Measurements from ENCODE around the gene DCUN1D4.
A peak's percentile ranks its signal among the peaks of the same experiment; 100 is the strongest.
"Not testable (repeated sequence)": the region's sequence is repeated elsewhere in the genome, so short reads cannot be mapped to it uniquely, and the experiment has no call there.

Gene DCUN1D4

GRCh38 chr4:51893402-51893801, 50.4 kb downstream of the DCUN1D4 start:
- not testable (repeated sequence) for H3K9me3 ChIP-seq (ENCODE audit: control insufficient read depth, insufficient read depth, low read length); H3K27me3 ChIP-seq (ENCODE audit: control insufficient read depth, insufficient read depth, low read length); H3K4me3 ChIP-seq (ENCODE audit: low read length); H3K36me3 ChIP-seq (ENCODE audit: control insufficient read depth, insufficient read depth, low read length); DNase-seq (ENCODE audit: low read depth, low spot score); H3K27ac ChIP-seq (ENCODE audit: low read length); H3K4me1 ChIP-seq (ENCODE audit: control insufficient read depth, insufficient read depth, low read length)
- no CpG with 5 or more reads among the region's 16 CpGs for WGBS (ENCODE audit: insufficient coverage, insufficient read length)

DNA sequence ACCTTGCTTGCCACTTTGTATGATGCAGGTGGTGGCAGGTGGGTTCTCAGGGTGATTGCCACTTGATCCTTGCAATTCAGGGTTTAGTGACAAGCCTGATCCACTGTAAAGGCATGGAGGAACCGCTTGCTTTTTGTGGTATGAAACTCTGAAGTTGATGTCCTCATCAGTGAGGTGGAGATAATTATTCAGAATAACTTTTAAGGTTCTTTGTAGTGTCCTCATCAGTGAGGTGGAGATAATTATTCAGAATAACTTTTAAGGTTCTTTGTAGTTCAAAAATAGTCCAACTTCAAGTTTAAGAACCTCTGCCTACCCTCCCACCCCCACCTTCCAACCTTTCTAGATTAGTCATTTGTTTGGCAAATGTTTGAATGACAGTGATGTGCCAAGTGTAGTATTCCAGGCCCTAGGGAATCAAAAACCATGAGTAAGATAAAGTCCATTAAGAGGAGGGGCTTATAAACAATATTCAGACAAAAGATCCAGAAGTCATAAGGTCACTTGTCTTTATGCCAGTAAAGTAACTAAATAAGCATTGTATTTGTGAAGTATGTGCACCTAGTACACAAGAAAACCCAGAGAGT, 51.2 kb downstream of the DCUN1D4 start:
- no peak overlapping the region for H3K27ac ChIP-seq (ENCODE audit: low read length)
- no CpG with 5 or more reads among the region's 1 CpG for WGBS (ENCODE audit: insufficient coverage, insufficient read length)
- H3K27me3 ChIP-seq (ENCODE audit: control insufficient read depth, insufficient read depth, low read length) = no peaks in the 10 kb centered on the region
- H3K4me1 ChIP-seq (ENCODE audit: control insufficient read depth, insufficient read depth, low read length) = no peaks in the 10 kb centered on the region
- no peak overlapping the region for H3K4me3 ChIP-seq (ENCODE audit: low read length)
- H3K36me3 ChIP-seq (ENCODE audit: control insufficient read depth, insufficient read depth, low read length) = no peaks in the 10 kb centered on the region; the same call in 1 of the 2 replicates
- H3K9me3 ChIP-seq (ENCODE audit: control insufficient read depth, insufficient read depth, low read length) = no peaks in the 10 kb centered on the region
- no peak for DNase-seq (ENCODE audit: low read depth, low spot score)

- Histone ChIP-seq H3K9me3 (ENCODE audit: control insufficient read depth, insufficient read depth, low read length) (no peaks in the 10 kb centered on the region), H3K27ac (ENCODE audit: low read length) (no peak overlapping the region), H3K36me3 (ENCODE audit: control insufficient read depth, insufficient read depth, low read length) (no peaks in the 10 kb centered on the region; the same call in 1 of the 2 replicates), H3K27me3 (ENCODE audit: control insufficient read depth, insufficient read depth, low read length) (no peaks in the 10 kb centered on the region), H3K4me1 (ENCODE audit: control insufficient read depth, insufficient read depth, low read length) (no peaks in the 10 kb centered on the region), H3K4me3 (ENCODE audit: low read length) (no peak overlapping the region)
- DNase-seq (ENCODE audit: low read depth, low spot score) = no peak
- WGBS (ENCODE audit: insufficient coverage, insufficient read length) = no CpG with 5 or more reads among the region's 3 CpGs
Observed at GRCh38 chr4:51895158-51895557, 52.2 kb downstream of the DCUN1D4 start.

GRCh38 chr4:51895816-51896408, 53.0 kb downstream of the DCUN1D4 start:
- Histone ChIP-seq H3K27me3 (ENCODE audit: control insufficient read depth, insufficient read depth, low read length) (no peaks in the 10 kb centered on the region), H3K4me3 (ENCODE audit: low read length) (no peak overlapping the region), H3K9me3 (ENCODE audit: control insufficient read depth, insufficient read depth, low read length) (no peaks in the 10 kb centered on the region), H3K4me1 (ENCODE audit: control insufficient read depth, insufficient read depth, low read length) (no peaks in the 10 kb centered on the region), H3K27ac (ENCODE audit: low read length) (no peak overlapping the region), H3K36me3 (ENCODE audit: control insufficient read depth, insufficient read depth, low read length) (no peaks in the 10 kb centered on the region; the same call in 1 of the 2 replicates)
- peak; percentile 50 for DNase-seq (ENCODE audit: low read depth, low spot score)
- no CpG with 5 or more reads among the region's 2 CpGs for WGBS (ENCODE audit: insufficient coverage, insufficient read length)

DNA sequence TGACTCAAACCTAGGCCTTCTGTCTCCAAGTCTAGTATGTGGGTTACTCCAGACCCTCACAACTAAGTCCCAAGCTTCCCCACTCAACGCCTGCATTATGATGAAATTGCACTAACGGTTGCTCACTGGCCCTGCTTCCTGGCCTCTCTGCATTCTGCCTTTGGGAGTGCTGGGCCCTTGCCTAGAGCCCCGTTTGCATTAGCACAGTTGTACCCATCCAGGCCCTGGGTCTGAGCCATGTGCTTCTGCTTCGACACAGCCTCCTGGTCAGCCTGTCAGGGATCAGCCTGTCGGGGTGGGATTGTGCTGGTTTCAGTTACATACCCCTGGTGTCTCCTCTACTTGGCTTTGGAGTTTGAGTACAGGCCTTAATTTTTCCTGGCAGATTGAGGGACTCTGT, 58.4 kb downstream of the DCUN1D4 start:
- H3K4me1 ChIP-seq (ENCODE audit: control insufficient read depth, insufficient read depth, low read length) = no peaks in the 10 kb centered on the region; the same call in 1 of the 2 replicates
- H3K27ac ChIP-seq (ENCODE audit: low read length) = no peak overlapping the region
- DNase-seq (ENCODE audit: low read depth, low spot score) = no peak
- H3K27me3 ChIP-seq (ENCODE audit: control insufficient read depth, insufficient read depth, low read length) = no peaks in the 10 kb centered on the region
- no peak overlapping the region for H3K4me3 ChIP-seq (ENCODE audit: low read length)
- WGBS (ENCODE audit: insufficient coverage, insufficient read length) = no CpG with 5 or more reads among the region's 5 CpGs
- H3K9me3 ChIP-seq (ENCODE audit: control insufficient read depth, insufficient read depth, low read length) = no peaks in the 10 kb centered on the region
- peaks cover 5% of the 10 kb centered on the region; the same call in 1 of the 2 replicates for H3K36me3 ChIP-seq (ENCODE audit: control insufficient read depth, insufficient read depth, low read length)

GRCh38 chr4:51906167-51906958, 63.4 kb downstream of the DCUN1D4 start:
- Histone ChIP-seq H3K27ac (ENCODE audit: low read length) (no peak overlapping the region), H3K36me3 (ENCODE audit: control insufficient read depth, insufficient read depth, low read length) (peaks cover 10% of the 10 kb centered on the region; the same call in 1 of the 2 replicates), H3K9me3 (ENCODE audit: control insufficient read depth, insufficient read depth, low read length) (no peaks in the 10 kb centered on the region), H3K4me1 (ENCODE audit: control insufficient read depth, insufficient read depth, low read length) (no peaks in the 10 kb centered on the region; the same call in 1 of the 2 replicates), H3K4me3 (ENCODE audit: low read length) (no peak overlapping the region), H3K27me3 (ENCODE audit: control insufficient read depth, insufficient read depth, low read length) (no peaks in the 10 kb centered on the region)
- WGBS (ENCODE audit: insufficient coverage, insufficient read length) = 100% methylated on average over 2 of the region's 7 CpGs
- DNase-seq (ENCODE audit: low read depth, low spot score) = no peak

GRCh38 chr4:51907006-51907669, 64.2 kb downstream of the DCUN1D4 start:
- no CpG with 5 or more reads among the region's 3 CpGs for WGBS (ENCODE audit: insufficient coverage, insufficient read length)
- H3K4me3 ChIP-seq (ENCODE audit: low read length) = no peak overlapping the region
- peaks cover 10% of the 10 kb centered on the region; the same call in 1 of the 2 replicates for H3K36me3 ChIP-seq (ENCODE audit: control insufficient read depth, insufficient read depth, low read length)
- no peaks in the 10 kb centered on the region for H3K4me1 ChIP-seq (ENCODE audit: control insufficient read depth, insufficient read depth, low read length)
- H3K27ac ChIP-seq (ENCODE audit: low read length) = no peak overlapping the region
- no peaks in the 10 kb centered on the region for H3K9me3 ChIP-seq (ENCODE audit: control insufficient read depth, insufficient read depth, low read length)
- DNase-seq (ENCODE audit: low read depth, low spot score) = no peak
- H3K27me3 ChIP-seq (ENCODE audit: control insufficient read depth, insufficient read depth, low read length) = no peaks in the 10 kb centered on the region

GRCh38 chr4:51909236-51909703, 66.3 kb downstream of the DCUN1D4 start:
- WGBS (ENCODE audit: insufficient coverage, insufficient read length) = no CpG with 5 or more reads among the region's 7 CpGs
- Histone ChIP-seq H3K27ac (ENCODE audit: low read length) (no peak overlapping the region), H3K4me3 (ENCODE audit: low read length) (no peak overlapping the region), H3K36me3 (ENCODE audit: control insufficient read depth, insufficient read depth, low read length) (peaks cover 13% of the 10 kb centered on the region; the same call in 1 of the 2 replicates), H3K9me3 (ENCODE audit: control insufficient read depth, insufficient read depth, low read length) (no peaks in the 10 kb centered on the region), H3K27me3 (ENCODE audit: control insufficient read depth, insufficient read depth, low read length) (no peaks in the 10 kb centered on the region), H3K4me1 (ENCODE audit: control insufficient read depth, insufficient read depth, low read length) (no peaks in the 10 kb centered on the region)
- no peak for DNase-seq (ENCODE audit: low read depth, low spot score)

- no CpG with 5 or more reads among the region's 6 CpGs for WGBS (ENCODE audit: insufficient coverage, insufficient read length)
- H3K27ac ChIP-seq (ENCODE audit: low read length) = no peak overlapping the region
Observed at GRCh38 chr4:51918251-51918650, 75.3 kb downstream of the DCUN1D4 start.

DNA sequence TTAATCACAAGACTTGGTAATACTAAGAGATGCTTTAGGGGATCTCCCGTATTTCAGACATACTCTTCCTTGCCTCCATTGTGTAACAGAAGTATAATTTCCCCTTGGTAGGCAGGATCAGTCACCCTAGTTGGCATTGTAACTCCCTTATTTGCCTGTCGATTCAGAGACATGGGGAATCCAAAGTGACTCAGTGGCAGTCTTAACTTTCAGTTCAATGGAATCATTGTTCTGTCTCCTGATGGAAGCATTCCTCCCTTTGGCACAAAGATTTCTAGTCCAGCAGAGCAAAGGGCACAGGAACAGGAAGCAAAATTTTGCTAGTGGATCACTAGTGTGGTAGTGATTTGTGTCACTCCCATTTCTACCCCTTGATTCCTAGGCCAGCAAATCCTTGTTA, 80.4 kb downstream of the DCUN1D4 start:
- Histone ChIP-seq H3K36me3 (ENCODE audit: control insufficient read depth, insufficient read depth, low read length) (no peaks in the 10 kb centered on the region), H3K9me3 (ENCODE audit: control insufficient read depth, insufficient read depth, low read length) (no peaks in the 10 kb centered on the region), H3K4me1 (ENCODE audit: control insufficient read depth, insufficient read depth, low read length) (no peaks in the 10 kb centered on the region), H3K4me3 (ENCODE audit: low read length) (no peak overlapping the region), H3K27me3 (ENCODE audit: control insufficient read depth, insufficient read depth, low read length) (no peaks in the 10 kb centered on the region), H3K27ac (ENCODE audit: low read length) (no peak overlapping the region)
- DNase-seq (ENCODE audit: low read depth, low spot score) = no peak
- WGBS (ENCODE audit: insufficient coverage, insufficient read length) = no CpG with 5 or more reads among the region's 2 CpGs

More at GRCh38 chr4:51918251-51918650, 75.3 kb downstream of the DCUN1D4 start:
- H3K4me3 ChIP-seq (ENCODE audit: low read length) = no peak overlapping the region
- no peak for DNase-seq (ENCODE audit: low read depth, low spot score)
- no peaks in the 10 kb centered on the region for H3K27me3 ChIP-seq (ENCODE audit: control insufficient read depth, insufficient read depth, low read length)
- no peaks in the 10 kb centered on the region for H3K9me3 ChIP-seq (ENCODE audit: control insufficient read depth, insufficient read depth, low read length)
- peaks cover 3% of the 10 kb centered on the region; the same call in 1 of the 2 replicates for H3K36me3 ChIP-seq (ENCODE audit: control insufficient read depth, insufficient read depth, low read length)
- no peaks in the 10 kb centered on the region for H3K4me1 ChIP-seq (ENCODE audit: control insufficient read depth, insufficient read depth, low read length)
